GM10266 (cell line): ENCODE measurements around the gene PTGES.

Experiments
- DNase-seq: peaks from one replicate; pipeline ENCODE4 v3.0.0; 2012; ENCODE audit errors: extremely low spot score
- TF ChIP-seq, protein P1 (sequence below): IDR thresholded peaks from 2 replicates; pipeline ENCODE4 v1.5.1; 2012; ENCODE audit warnings: mild to moderate bottlenecking, low read depth; ENCODE audit not compliant: control insufficient read depth, insufficient read depth; ENCODE audit errors: missing control alignments

PTGES gene

DNA sequence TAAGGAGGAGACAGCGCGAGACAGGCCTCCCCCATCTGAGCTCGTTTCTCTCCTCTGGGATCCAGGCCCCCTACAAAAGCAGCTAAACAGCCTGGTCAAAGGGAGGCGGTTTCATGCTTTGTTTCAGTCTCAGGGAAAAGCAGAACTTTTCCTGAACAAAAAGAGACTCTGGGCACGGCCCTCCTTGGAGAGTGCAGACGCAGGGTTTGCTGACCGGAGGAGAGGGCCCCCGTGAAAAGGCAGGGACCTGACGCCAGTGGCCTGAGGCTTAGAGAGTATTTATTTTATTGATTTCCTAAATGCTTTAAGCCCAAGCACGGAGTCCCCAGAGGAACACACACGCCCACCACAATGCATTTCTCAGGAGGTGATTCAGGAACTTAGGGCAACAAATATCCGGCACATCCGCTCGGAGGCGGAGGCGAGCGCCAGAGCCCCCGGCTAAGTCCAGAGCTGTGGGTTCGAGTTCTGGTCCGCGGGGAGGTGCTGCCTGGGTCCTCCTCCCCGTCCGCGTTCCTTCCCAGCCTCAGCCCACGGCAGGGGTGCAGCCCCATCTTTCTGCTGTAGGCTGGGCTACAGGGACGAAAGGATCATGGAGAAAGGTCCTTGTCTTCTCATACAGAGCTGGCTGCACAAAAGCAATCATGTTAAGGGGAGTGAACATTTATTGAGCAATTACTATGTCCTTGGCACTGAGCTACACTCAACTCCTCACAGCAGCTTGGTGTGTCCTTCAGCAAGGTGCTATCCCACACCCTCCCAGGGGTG, 40.0 kb downstream of the PTGES start:
- TF ChIP-seq, protein P1, sequence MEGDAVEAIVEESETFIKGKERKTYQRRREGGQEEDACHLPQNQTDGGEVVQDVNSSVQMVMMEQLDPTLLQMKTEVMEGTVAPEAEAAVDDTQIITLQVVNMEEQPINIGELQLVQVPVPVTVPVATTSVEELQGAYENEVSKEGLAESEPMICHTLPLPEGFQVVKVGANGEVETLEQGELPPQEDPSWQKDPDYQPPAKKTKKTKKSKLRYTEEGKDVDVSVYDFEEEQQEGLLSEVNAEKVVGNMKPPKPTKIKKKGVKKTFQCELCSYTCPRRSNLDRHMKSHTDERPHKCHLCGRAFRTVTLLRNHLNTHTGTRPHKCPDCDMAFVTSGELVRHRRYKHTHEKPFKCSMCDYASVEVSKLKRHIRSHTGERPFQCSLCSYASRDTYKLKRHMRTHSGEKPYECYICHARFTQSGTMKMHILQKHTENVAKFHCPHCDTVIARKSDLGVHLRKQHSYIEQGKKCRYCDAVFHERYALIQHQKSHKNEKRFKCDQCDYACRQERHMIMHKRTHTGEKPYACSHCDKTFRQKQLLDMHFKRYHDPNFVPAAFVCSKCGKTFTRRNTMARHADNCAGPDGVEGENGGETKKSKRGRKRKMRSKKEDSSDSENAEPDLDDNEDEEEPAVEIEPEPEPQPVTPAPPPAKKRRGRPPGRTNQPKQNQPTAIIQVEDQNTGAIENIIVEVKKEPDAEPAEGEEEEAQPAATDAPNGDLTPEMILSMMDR, result no peak
- no peak for DNase-seq

DNA sequence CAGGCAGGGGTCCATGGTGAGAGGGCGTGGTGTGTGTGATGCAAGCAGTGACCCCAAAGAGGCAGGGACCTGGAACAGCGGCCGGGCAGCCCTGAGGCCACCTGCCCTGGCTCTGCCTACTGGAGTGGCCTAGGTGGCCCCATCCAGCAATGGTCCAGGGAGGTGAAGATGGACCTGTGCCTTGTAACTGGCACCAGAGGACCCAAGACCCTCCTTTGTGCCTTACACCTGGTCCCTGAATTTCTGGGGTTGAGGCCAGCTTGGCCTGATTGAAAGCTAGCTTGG, 42.7 kb downstream of the PTGES start:
- TF ChIP-seq, protein P1, result no peak
- DNase-seq, result no peak

DNA sequence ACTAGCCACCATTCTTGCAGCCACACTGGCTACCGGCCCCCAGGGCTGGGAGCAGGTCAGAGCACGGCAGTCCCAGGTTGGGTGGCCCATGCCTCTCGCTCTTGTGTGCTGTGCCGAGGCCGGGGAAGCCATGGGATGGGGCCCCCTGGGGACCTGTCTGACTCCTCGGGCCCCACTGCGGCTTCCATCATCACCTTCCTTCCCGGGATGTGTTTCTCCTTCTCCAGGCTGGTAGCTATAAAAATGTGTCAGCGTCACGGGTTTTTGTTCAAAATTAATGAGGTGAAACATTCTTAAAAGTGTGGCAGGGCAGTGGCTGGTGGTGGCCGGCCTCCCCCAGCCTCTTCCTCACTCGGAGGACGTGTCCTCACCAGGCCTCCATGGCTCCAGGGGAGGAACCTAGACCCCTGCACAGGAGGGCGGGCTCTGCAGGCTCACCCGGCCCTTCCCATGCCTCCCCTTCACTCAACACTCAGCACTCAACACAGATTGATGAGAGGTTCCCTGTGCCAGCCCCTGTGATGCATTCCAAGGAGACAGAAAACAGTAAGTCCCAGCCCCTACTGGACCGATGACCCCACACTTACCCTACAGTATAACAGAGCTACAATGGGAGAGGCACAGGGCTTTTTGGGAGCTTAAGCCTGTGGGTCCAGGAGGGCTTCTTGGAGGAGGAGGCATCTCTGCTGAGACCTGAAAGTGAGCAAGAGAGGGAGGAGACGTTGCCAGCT, 43.2 kb downstream of the PTGES start:
- TF ChIP-seq, protein P1, result no peak
- no peak for DNase-seq

DNA sequence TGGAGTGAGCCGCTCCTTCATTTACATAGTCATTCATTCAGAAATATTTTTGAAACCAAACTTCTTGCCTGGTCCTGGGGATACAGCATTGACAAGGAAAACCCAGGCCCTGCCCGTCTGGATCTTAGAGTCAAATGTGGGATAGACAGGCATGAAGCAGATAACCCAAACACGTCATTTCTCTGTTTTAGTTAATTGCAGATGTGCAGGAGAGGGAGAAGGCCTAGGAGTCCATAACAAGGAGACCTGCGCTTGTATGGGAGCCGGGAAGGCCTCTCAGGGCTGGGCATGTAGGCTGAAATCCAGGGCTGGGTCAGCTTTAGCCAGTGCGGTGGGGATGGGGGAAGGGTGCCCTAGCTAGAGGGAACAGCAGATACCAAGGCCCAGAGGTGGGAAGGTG, 44.0 kb downstream of the PTGES start:
- TF ChIP-seq, protein P1, result no peak
- no peak for DNase-seq

DNA sequence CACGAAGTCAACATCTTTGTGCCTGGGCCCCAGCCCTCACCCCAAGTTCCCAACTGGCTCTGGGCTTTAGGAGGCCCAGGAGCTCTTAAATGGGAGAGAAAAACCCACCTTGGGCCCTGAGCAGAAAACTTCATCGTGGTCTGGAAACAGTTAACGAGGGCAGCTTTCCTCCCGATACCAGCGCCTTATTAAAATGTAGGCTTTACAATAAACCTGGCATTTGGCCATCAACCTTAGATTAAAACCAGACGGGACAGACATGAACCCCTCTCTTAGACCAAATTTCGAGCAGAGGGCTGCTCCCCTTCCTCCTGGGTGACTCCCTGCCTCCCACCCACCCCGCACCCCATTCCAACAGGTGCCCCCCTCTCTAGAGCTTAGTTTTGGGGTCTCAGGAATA, 48.0 kb downstream of the PTGES start:
- no peak for DNase-seq
- TF ChIP-seq, protein P1, result no peak

DNA sequence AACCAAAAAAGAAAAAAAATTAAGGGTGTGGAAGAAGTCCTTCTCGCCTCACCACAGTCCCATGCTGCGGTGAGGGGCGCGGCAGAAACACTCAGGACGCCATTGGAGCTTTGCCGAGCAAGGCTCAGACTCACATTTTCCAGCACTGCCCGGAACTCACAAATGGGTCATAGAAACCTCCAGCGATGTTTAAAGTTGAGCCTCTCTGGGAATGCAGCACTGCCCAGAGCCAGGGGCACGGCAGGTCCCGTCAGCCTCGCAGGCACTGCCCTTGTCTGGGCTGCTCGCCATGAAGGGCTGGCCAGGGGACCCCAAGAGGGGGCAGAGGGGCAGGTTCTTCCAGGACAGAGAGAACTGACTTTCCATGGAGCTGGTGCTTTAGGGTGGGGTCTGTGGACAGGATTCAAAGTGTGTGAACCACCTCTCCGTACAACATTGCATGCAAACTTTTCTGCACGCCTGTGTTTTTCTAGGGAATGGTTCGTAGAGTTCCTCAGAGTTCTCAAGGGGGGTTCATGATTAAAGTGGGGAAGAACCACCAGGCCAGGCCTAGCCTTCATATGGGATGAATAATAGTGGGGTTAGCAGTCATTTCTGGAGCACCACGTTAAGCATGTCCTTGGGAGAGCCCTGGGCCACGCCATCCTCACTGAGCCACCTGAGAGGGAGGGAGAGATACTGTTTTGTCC, 49.0 kb downstream of the PTGES start:
- DNase-seq, result no peak
- TF ChIP-seq, protein P1, result no peak
